Neutrophil (primary cell): Measurements from ENCODE around the gene NHS.

ENCODE experiments used
- H3K27ac ChIP-seq: fragments of 200-600 bp; sonication (generic); 2 replicates; pipeline ENCODE4 v1.5.1; 2016; ENCODE audit warnings: mild to moderate bottlenecking, moderate library complexity
- H3K27me3 ChIP-seq: fragments of 200-600 bp; sonication (generic); 2 replicates; pipeline ENCODE4 v1.6.0; 2016; ENCODE audit warnings: mild to moderate bottlenecking
- H3K36me3 ChIP-seq: fragments of 200-600 bp; sonication (generic); 2 replicates; pipeline ENCODE4 v1.5.1; 2017
- H3K4me1 ChIP-seq, 2 experiments: fragments of 200-600 bp in 1 of 2; sonication (generic) in 1 of 2; 1 replicate in 1 of 2; 2 replicates in 1 of 2; pipeline versions ENCODE4 v1.5.1 to v1.6.1; 2013 to 2016; ENCODE audit warnings: low read depth in 1 of 2, low read length in 1 of 2, mild to moderate bottlenecking in 1 of 2, moderate library complexity in 1 of 2; ENCODE audit not compliant: control insufficient read depth in 1 of 2, insufficient read depth in 1 of 2
- H3K4me3 ChIP-seq, 2 experiments: fragments of 200-600 bp in 1 of 2; sonication (generic) in 1 of 2; 1 replicate in 1 of 2; 2 replicates in 1 of 2; pipeline ENCODE4 v1.5.1; 2013 to 2016; ENCODE audit warnings: low read depth in 1 of 2, low read length in 1 of 2, mild to moderate bottlenecking in 1 of 2, moderate library complexity in 1 of 2
- H3K9me3 ChIP-seq: fragments of 200-600 bp; sonication (generic); 2 replicates; pipeline ENCODE4 v1.5.1; 2016
- CTCF ChIP-seq: fragments of 200-600 bp; sonication (generic); IDR thresholded peaks from 2 replicates; pipeline ENCODE4 v1.5.1; 2016; ENCODE audit warnings: antibody characterized with exemption

Gene NHS

DNA sequence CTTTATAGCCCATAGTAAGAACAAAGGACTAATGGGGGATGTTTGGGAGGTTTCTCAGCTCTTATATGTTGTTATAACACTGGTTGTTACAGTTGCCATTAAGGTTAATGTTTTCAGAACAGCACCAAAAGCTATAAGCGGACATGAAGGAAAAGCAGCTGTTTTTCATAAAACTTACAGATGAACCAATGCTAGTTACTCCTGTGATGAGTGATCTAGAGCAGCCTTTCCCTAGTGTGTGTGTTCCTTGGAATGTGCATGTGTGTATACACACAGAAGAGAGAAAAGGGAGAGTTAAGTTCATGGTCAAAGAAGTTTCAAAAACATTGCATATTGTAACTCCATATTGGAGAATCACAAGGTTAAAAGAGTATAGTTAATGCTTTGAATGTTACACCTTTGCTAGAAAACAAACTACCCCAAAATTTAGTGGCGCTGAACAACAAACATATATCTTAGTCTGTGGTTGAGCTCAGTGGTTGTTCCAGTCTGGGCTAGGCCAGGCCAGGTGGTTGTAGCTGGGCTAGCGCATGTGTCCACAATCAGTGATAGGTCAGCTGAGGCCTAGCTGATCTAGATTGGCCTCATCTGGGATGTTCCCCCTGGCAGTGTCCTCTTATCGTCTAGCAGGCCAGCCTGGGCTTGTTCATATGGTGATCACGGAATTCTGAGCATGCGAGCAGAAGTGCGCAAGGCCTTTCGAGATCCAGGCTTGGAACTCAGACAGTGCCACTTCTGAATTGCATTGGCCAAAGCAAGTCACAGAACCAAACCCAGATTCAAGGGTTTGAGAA is 151.0 kb downstream of the NHS start:
- Histone ChIP-seq H3K4me3 (no peak overlapping the region), H3K27me3 (no peaks in the 10 kb centered on the region), H3K36me3 (no peaks in the 10 kb centered on the region), H3K4me1 (peaks cover 33 to 39% of the 10 kb centered on the region in 2 experiments), H3K27ac (peak overlapping the region; percentile 95), H3K9me3 (no peaks in the 10 kb centered on the region)
- TF ChIP-seq CTCF: no peak

DNA sequence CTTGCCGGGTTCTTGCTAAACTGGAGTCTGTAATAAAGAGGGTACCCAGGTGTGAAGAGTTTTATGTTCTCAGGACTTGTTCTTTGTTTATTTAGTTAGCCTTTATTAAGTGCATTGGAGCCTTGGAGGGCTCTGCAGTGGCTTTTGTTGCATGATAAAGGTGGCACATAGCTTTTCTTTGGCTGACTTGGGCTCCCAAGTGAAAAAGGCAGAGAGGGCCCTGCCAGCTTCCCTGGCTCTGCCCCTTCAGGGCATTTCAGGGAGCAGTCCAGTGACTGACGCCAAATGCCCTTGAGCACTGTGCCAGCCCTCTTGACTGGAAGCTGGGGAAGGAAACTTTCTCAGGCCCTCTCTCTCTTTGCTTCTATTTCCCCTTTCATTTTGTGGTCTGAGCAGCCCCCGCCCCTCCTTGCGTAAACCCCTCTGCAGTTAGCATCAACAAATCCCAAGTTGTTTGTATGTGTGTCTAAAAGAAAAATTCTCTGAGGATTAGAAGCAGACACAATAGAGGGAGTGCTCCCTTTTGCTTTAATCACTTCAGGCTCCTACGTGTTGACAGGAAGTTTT is 152.2 kb downstream of the NHS start:
- Histone ChIP-seq H3K36me3 (no peaks in the 10 kb centered on the region), H3K27ac (peak overlapping the region; percentile 95), H3K27me3 (no peaks in the 10 kb centered on the region), H3K4me1 (peaks cover 33 to 39% of the 10 kb centered on the region in 2 experiments), H3K9me3 (no peaks in the 10 kb centered on the region), H3K4me3 (peak overlapping the region; percentile 45 to 49)
- no peak for TF ChIP-seq CTCF

DNA sequence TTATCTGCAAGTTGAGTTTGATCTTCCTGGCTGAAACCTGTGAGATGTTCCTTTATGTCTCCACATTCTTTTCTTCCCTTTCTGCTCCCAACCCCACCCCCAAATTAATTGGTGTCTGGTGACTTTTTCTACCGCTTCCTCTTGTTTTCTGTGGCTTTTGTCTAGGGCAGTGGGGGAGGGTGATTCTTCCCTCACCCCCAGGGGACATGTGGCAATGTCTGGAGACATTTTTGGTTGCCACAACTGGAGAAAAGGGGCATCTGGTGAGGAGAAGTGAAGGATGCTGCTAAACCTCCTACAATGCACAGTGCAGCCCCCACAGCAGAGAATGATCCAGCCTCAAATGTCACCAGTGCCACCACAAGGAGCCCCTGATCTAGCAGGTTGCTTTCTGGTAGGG is 152.9 kb downstream of the NHS start:
- TF ChIP-seq CTCF: peak; percentile 21
- H3K27me3 ChIP-seq: no peaks in the 10 kb centered on the region
- peak overlapping the region; percentile 45 to 49 for H3K4me3 ChIP-seq
- no peaks in the 10 kb centered on the region for H3K36me3 ChIP-seq
- H3K4me1 ChIP-seq: peaks cover 33 to 39% of the 10 kb centered on the region in 2 experiments
- H3K9me3 ChIP-seq: no peaks in the 10 kb centered on the region
- H3K27ac ChIP-seq: peak overlapping the region; percentile 95

GRCh38 chrX:17529151-17529745 is 154.2 kb downstream of the NHS start:
- Histone ChIP-seq H3K27ac (peak overlapping the region; percentile 95), H3K27me3 (no peaks in the 10 kb centered on the region), H3K36me3 (no peaks in the 10 kb centered on the region), H3K4me3 (peak overlapping the region; percentile 45 to 49), H3K9me3 (no peaks in the 10 kb centered on the region), H3K4me1 (peaks cover 33 to 39% of the 10 kb centered on the region in 2 experiments)
- TF ChIP-seq CTCF: no peak

DNA sequence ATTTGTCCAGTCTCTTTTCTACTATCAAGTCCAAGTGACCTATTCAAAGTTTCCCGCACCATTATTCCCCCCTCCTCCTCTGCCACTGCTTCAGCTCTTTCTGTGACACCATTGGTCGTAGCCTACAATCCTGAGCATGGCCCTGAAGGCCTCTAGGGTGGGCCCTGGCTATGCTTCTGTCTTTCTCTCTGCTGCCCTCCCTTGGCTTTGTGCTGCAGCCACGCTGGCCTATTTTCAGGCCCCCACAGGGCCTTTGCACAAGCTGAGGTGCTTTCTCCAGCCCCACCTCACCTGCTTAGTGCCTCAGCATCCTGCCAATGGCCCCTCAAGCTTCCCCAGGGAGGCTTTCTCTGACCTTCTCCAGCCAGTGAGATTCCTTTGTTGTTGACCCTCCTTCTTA is 156.5 kb downstream of the NHS start:
- no peak overlapping the region for H3K4me3 ChIP-seq
- H3K27me3 ChIP-seq: no peaks in the 10 kb centered on the region
- H3K4me1 ChIP-seq: peaks cover 34 to 41% of the 10 kb centered on the region in 2 experiments
- TF ChIP-seq CTCF: no peak
- no peaks in the 10 kb centered on the region for H3K9me3 ChIP-seq
- H3K27ac ChIP-seq: no peak overlapping the region
- H3K36me3 ChIP-seq: no peaks in the 10 kb centered on the region
